ENCODE data around the gene EFNA2.

The EFNA2 gene

GRCh38 chr19:1258707-1259205 lies 26.9 kb upstream of the EFNA2 start:
- no peak for FAIRE-seq
- no peak for TF ChIP-seq CTCF (IDR thresholded peaks at IDR 0.05; ENCODE audit: insufficient read depth, missing control alignments)
- no peak for DNase-seq (ENCODE audit: insufficient read length, low spot score)

GRCh38 chr19:1259206-1259875 lies 26.3 kb upstream of the EFNA2 start:
- DNase-seq (ENCODE audit: insufficient read length, low spot score) (no peak), FAIRE-seq (no peak)
- TF ChIP-seq CTCF (IDR thresholded peaks at IDR 0.05; ENCODE audit: insufficient read depth, missing control alignments), result no peak

GRCh38 chr19:1259876-1260748 lies 25.6 kb upstream of the EFNA2 start:
- no peak for TF ChIP-seq CTCF (IDR thresholded peaks at IDR 0.05; ENCODE audit: insufficient read depth, missing control alignments)
- DNase-seq (ENCODE audit: insufficient read length, low spot score) (no peak), FAIRE-seq (no peak)

GRCh38 chr19:1260749-1261537 lies 24.7 kb upstream of the EFNA2 start:
- no peak for FAIRE-seq
- peak; percentile 100 for DNase-seq (ENCODE audit: insufficient read length, low spot score)
- no peak for TF ChIP-seq CTCF (IDR thresholded peaks at IDR 0.05; ENCODE audit: insufficient read depth, missing control alignments)

GRCh38 chr19:1261538-1261797 lies 24.2 kb upstream of the EFNA2 start:
- DNase-seq (ENCODE audit: insufficient read length, low spot score), result no peak
- no peak for TF ChIP-seq CTCF (IDR thresholded peaks at IDR 0.05; ENCODE audit: insufficient read depth, missing control alignments)
- no peak for FAIRE-seq

- no peak for FAIRE-seq
- no peak for DNase-seq (ENCODE audit: insufficient read length, low spot score)
- no peak for TF ChIP-seq CTCF (IDR thresholded peaks at IDR 0.05; ENCODE audit: insufficient read depth, missing control alignments)
Observed at GRCh38 chr19:1261798-1262622, 23.7 kb upstream of the EFNA2 start.
